ENCODE data around the gene GSTM4.
"Not testable (repeated sequence)": the region's sequence is repeated elsewhere in the genome, so short reads cannot be mapped to it uniquely, and the experiment has no call there.

GSTM4 gene

GRCh38 chr1:109669246-109669948, 13.5 kb downstream of the GSTM4 start:
- DNase-seq = no peak

GRCh38 chr1:109669949-109670302, 14.0 kb downstream of the GSTM4 start:
- DNase-seq = not testable (repeated sequence)

DNA sequence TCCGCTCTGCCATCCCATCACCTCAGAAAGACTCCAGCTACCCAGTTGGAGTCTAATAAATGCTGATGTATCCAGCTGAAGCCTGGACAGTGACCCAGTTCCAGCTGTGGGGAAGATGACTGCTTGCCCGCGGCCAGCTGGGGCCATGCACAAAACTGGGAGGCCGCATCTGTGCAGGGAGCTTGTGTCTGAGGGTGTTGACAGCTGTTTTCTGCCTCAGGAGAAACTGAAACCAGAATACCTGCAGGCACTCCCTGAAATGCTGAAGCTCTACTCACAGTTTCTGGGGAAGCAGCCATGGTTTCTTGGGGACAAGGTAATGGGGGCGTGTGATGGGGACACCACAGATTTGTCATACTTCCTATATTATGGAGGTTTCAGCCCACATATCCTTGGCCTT, 15.2 kb downstream of the GSTM4 start:
- no peak for DNase-seq

DNA sequence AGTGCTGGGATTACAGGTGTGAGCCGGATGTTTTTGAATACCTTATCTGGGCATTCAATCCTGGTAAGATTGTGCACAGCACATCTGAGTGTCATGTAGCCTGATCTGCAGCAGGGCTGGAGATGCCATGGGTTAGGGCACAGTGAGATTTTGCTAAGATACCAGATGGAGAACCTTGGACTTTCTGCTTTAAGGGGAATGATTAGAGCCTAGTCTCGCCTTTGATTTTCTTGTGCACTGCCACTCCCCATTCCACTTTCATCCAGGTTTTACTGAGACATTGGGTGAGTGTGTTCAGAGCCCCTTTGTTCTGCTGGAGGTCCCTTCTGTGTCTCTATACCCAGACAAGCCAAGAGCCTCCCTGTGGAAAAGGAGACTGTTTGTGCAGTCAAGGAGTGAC, 18.0 kb downstream of the GSTM4 start:
- not testable (repeated sequence) for DNase-seq

DNA sequence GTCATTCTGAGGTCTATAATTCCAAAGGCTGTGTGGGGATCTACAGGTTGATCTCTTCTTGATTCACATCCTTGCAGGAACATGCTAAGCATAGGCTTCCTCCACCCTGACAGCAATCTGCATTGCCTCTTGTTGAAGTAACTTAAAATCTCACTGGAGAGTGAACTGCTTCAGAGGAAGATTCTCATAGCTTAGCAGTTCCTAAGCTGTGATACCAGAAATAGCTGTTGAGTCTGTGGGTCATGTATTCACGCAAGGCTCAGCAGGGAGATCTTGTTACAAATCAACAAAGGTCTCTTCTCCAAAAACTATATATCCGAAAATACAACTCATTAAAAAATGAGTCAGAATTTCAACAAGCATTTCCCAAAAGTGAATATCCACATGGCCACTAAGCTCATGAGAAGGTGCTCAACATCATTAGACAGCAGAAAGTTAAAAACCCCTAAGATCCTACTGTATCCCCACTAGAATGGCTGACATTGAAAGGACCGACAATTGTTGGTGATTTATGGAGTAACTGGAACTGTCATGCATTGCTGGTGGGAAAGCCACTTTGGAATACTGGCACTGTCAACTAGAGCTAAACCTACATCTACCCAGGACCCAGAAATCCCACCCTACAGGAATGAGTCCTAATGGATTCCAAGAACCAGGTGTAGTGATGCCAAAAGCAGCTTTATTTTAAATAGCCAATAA, 20.9 kb downstream of the GSTM4 start:
- not testable (repeated sequence) for DNase-seq

GRCh38 chr1:109677459-109677858, 21.6 kb downstream of the GSTM4 start:
- no peak for DNase-seq

DNA sequence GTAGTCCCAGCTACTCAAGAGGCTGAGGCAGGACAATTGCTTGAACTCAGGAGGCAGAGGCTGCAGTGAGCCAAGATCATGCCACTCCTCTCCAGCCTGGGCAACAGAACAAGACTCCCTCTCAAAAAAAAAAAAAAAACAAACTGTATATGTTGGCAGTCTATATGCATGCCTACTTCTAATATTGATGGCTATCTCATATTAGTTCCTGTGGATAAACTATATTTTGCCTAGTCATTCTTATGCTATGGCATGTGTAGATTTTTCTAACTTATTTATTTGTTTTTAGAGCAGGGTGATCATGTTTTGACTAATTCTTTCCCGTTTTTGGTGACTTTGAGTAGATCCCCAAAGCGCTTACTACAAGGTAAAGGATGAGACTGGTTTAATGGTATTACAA, 22.7 kb downstream of the GSTM4 start:
- not testable (repeated sequence) for DNase-seq

GRCh38 chr1:109684777-109685176, 28.9 kb downstream of the GSTM4 start:
- DNase-seq = not testable (repeated sequence)

- not testable (repeated sequence) for DNase-seq
These were observed 29.5 kb downstream of the GSTM4 start for GRCh38 chr1:109685399-109685798.

- not testable (repeated sequence) for DNase-seq
These were observed 30.0 kb downstream of the GSTM4 start for GRCh38 chr1:109685890-109686289.

DNA sequence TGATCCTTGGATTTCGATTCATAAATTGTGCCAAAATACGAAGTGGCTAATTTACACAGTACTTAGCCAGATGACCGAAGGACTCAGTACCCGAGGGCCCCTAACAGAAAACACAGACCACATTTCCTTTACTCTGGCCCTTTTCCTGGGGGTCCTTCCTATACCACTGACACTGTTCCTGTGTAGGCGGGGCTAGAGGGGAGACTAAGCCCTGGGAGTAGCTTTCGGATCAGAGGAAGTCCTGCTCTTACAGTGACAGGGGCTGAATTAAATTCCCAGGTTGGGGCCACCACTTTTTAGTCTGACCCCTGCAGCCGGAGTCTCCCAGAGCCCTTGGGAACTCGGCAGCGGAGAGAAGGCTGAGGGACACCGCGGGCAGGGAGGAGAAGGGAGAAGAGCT, 31.2 kb downstream of the GSTM4 start:
- DNase-seq = not testable (repeated sequence)

GRCh38 chr1:109687641-109688499, 32.0 kb downstream of the GSTM4 start, which contains the start of gene GSTM1:
GSTM1 (plus strand) TSS chr1:109687817; CDS start chr1:109687874, 57 bp downstream.
- DNase-seq = no peak

DNA sequence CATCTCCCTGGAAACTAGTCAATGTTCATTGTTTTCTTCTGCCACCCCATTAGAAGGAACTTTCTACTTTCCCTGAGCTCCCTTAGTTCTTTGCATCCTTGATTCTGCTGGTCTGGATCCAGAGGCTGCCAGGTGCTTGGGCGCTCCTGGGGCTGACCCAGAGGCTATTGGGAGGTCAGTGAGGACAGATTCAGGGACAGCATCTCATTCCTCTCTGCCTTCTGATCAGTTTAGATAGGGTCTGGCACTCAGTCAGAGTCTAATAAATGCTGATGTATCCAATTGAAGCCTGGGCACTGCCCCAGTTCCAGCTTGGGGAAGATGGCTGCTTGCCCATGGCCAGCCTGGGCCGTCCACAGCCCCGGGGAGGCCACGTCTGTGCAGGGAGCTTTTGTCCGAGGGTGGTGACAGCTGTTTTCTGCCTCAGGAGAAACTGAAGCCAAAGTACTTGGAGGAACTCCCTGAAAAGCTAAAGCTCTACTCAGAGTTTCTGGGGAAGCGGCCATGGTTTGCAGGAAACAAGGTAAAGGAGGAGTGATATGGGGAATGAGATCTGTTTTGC, 34.0 kb downstream of the GSTM4 start:
- no peak for DNase-seq

DNA sequence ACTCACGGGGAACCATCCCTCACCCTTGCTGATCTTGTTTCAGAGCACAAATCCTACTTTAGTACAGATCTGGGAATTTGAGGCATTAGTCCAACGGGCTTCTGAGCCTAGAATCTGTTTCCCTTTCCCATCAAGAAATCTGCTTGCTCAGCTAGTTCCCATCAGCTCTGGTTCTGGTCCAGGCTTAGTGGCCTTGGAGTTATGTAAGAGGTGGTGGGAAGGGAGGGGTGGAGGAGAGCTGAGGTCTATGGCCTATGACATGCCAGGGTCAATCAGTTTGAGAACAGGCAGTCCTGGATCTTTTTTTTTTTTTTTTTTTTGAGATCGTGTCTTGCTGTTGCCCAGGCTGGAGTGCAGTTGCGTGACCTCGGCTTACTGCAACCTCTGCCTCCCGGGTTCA, 35.9 kb downstream of the GSTM4 start:
- no peak for DNase-seq

DNA sequence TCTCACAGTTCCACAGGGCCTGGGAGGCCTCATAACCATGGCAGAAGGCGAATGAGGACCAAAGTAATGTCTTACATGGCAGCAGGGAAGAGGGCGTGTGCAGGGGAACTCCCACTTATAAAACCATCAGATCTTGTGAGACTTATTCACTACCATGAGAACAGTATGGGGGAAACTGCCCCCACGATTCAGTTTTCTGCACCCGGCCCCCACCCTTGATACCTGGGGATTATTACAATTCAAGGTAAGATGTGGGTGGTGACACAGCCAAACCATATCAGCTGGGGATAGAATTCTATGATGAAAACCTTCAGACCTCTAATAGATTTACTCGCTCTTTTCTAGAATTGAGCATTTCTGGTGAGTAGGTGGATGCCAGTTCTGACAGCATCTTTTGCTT, 38.5 kb downstream of the GSTM4 start:
- not testable (repeated sequence) for DNase-seq

- DNase-seq = not testable (repeated sequence)
These were observed 39.2 kb downstream of the GSTM4 start for GRCh38 chr1:109695138-109695537.

DNA sequence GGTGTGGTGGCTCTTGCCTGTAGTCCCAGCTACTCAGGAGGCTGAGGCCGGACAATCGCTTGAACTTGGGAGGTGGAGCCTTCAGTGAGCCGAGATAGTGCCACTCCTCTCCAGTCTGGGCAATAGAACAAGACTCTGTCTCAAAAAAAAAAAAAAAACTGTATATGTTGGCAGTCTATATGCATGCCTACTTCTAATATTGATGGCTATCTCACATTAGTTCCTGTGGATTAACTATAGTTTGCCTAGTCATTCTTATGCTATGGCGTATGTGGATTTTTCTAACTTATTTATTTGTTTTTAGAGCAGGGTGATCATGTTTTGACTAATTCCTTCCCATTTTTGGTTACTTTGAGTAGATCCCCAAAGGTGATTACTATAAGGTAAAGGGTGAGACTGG, 41.2 kb downstream of the GSTM4 start:
- DNase-seq = no peak

- not testable (repeated sequence) for DNase-seq
These were observed 42.0 kb downstream of the GSTM4 start for GRCh38 chr1:109697861-109698260.

DNA sequence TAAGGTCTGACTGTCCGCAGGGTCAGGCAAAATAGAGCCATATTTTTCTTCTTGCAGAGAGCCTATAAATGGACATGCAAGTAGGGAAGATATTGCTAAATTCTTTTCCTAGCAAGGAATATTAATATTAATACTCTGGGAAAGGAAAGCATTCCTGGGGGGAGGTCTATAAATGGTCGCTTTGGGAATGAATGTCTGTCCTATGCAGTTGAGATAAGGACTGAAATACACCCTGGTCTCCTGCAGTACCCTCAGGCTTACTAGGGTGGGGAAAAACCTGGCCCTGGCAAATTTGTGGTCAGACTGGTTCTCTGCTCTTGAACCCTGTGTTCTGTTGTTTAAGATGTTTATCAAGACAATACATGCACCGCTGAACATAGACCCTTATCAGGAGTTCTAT, 47.0 kb downstream of the GSTM4 start:
- DNase-seq = not testable (repeated sequence)

DNA sequence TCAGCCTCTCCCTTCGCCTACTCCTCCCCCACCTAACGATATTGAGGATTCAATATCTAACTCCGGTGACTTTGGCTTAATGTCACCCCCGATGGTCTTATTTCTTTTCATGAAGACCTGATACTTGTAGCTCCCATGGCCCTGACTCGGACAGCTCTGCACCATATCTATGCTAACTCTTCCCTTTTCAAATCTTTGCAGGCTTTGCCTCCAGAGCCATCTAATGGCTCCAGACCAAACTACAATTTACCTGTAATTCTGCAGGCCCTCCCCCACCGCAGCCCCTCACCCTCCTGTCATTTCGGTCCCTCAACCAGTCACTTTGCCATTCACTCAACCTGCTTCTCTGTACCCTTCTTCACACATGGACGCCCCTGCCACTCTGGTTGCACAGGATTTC, 48.3 kb downstream of the GSTM4 start:
- no peak for DNase-seq

- DNase-seq = no peak
These were observed 49.5 kb downstream of the GSTM4 start for GRCh38 chr1:109705411-109705810.

- DNase-seq = not testable (repeated sequence)
These were observed 53.0 kb downstream of the GSTM4 start for GRCh38 chr1:109708949-109709348.

GRCh38 chr1:109709822-109710221, 53.9 kb downstream of the GSTM4 start:
- not testable (repeated sequence) for DNase-seq

All from NCI-H2029 treated with DMSO at 0.1 percent for 48 hours (cell line).